B cell (primary cell): Measurements from ENCODE around the gene P2RX3.

Source experiments
- EZH2 ChIP-seq: IDR thresholded peaks from 2 replicates; pipeline ENCODE4 v1.6.1; 2012; ENCODE audit warnings: borderline replicate concordance, low read depth, mild to moderate bottlenecking, moderate library complexity, low read length; ENCODE audit not compliant: insufficient read depth, poor library complexity, severe bottlenecking
- TF ChIP-seq, protein P1 (sequence below): fragments of 200-600 bp; IDR thresholded peaks from one replicate; pipeline ENCODE4 v1.8.0; 2022; ENCODE audit warnings: antibody characterized with exemption, mild to moderate bottlenecking

DNA sequence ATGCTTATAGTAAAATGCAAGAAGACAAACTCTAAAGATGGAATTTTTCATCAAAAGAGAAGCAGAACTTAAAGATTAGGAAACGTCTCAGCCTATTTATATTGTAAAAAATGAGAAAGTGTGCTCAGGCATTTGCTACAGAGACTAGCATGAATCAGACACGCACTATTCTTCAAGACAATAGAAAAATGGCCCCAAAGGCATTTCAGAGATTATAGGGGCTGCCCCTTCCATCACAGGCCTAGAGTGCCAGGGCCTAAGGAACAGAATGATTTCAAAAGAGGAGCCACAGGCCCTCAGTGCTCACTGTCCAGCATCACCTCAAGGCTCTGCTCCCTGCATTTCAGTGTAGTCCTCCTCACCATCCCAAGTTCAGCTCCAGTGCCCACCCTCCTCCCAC lies 40.9 kb upstream of the P2RX3 start:
- TF ChIP-seq, protein P1, sequence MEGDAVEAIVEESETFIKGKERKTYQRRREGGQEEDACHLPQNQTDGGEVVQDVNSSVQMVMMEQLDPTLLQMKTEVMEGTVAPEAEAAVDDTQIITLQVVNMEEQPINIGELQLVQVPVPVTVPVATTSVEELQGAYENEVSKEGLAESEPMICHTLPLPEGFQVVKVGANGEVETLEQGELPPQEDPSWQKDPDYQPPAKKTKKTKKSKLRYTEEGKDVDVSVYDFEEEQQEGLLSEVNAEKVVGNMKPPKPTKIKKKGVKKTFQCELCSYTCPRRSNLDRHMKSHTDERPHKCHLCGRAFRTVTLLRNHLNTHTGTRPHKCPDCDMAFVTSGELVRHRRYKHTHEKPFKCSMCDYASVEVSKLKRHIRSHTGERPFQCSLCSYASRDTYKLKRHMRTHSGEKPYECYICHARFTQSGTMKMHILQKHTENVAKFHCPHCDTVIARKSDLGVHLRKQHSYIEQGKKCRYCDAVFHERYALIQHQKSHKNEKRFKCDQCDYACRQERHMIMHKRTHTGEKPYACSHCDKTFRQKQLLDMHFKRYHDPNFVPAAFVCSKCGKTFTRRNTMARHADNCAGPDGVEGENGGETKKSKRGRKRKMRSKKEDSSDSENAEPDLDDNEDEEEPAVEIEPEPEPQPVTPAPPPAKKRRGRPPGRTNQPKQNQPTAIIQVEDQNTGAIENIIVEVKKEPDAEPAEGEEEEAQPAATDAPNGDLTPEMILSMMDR: no peak
- TF ChIP-seq EZH2: no peak
